Esophagus mucosa (tissue), 1 donor: Measurements from ENCODE around the gene ABL2. TPM values are rescaled to one million over a fixed set of nuclear protein-coding genes. Genes with fewer than 3 reads are reported as not detected.
"Not testable (repeated sequence)": the region's sequence is repeated elsewhere in the genome, so short reads cannot be mapped to it uniquely, and the experiment has no call there.

ENCODE experiments used
- ATAC-seq: fragments of 200-7000 bp; cut with Tn5 transposase; one replicate; pipeline ENCODE4 v1.9.1; 2020
- total RNA-seq: library from RNA; stranded (reverse); gene quantifications from one replicate; pipeline ENCODE4 v1.2.4, GENCODE V29; 2023
- donor health status: DM: yes; HTN: yes; CAD: no.

Gene ABL2
- total RNA-seq, 1 donor from 2014 or later = 6.2 TPM

GRCh38 chr1:179168536-179168935 is 60.9 kb downstream of the ABL2 start:
- ATAC-seq = no peak

- ATAC-seq = no peak
These were observed 61.5 kb downstream of the ABL2 start for GRCh38 chr1:179167955-179168354.

- ATAC-seq = no peak
These were observed 62.1 kb downstream of the ABL2 start for GRCh38 chr1:179167418-179167777.

- no peak for ATAC-seq
These were observed 62.6 kb downstream of the ABL2 start for GRCh38 chr1:179166663-179167417.

- ATAC-seq = no peak
These were observed 65.0 kb downstream of the ABL2 start for GRCh38 chr1:179164494-179164893.

- ATAC-seq = no peak
These were observed 72.8 kb downstream of the ABL2 start for GRCh38 chr1:179156708-179157107.

- ATAC-seq = peak; percentile 37
These were observed 73.5 kb downstream of the ABL2 start for GRCh38 chr1:179156026-179156425.

- no peak for ATAC-seq
These were observed 73.9 kb downstream of the ABL2 start for GRCh38 chr1:179155615-179156014.

- ATAC-seq = no peak
These were observed 75.0 kb downstream of the ABL2 start for GRCh38 chr1:179154437-179154836.

GRCh38 chr1:179153217-179153616 is 76.3 kb downstream of the ABL2 start:
- no peak for ATAC-seq

GRCh38 chr1:179151908-179152682 is 77.4 kb downstream of the ABL2 start:
- ATAC-seq = no peak

GRCh38 chr1:179146911-179147310 is 82.6 kb downstream of the ABL2 start:
- no peak for ATAC-seq

- ATAC-seq = no peak
These were observed 83.0 kb downstream of the ABL2 start for GRCh38 chr1:179146476-179146875.

GRCh38 chr1:179145521-179145920 is 84.0 kb downstream of the ABL2 start:
- ATAC-seq = no peak

- ATAC-seq = no peak
These were observed 84.9 kb downstream of the ABL2 start for GRCh38 chr1:179144626-179145025.

GRCh38 chr1:179143322-179143721 is 86.2 kb downstream of the ABL2 start:
- peak; percentile 45 for ATAC-seq

GRCh38 chr1:179142889-179143299 is 86.6 kb downstream of the ABL2 start:
- peak; percentile 76 for ATAC-seq

- ATAC-seq = peak; percentile 77
These were observed 87.8 kb downstream of the ABL2 start for GRCh38 chr1:179141592-179142251.

- ATAC-seq = not testable (repeated sequence)
These were observed 90.7 kb downstream of the ABL2 start for GRCh38 chr1:179138755-179139154.

GRCh38 chr1:179137617-179138255 is 91.7 kb downstream of the ABL2 start:
- no peak for ATAC-seq

- not testable (repeated sequence) for ATAC-seq
These were observed 93.8 kb downstream of the ABL2 start for GRCh38 chr1:179135707-179136106.

- ATAC-seq = not testable (repeated sequence)
These were observed 94.3 kb downstream of the ABL2 start for GRCh38 chr1:179135168-179135567.
